Measurements from ENCODE around the gene PAQR9. TPM values are rescaled to one million over a fixed set of nuclear protein-coding genes. Genes with fewer than 3 reads are reported as not detected.

PAQR9 gene
- total RNA-seq, 4 donors from 2014 or later: 0.14 TPM; not detected in 3

GRCh38 chr3:142941373-142942123 is 21.9 kb downstream of the PAQR9 start:
- TF ChIP-seq CTCF (IDR thresholded peaks at IDR 0.05) (no peak), POLR2A (IDR thresholded peaks at IDR 0.05) (no peak)
- DNase-seq: no peak
- H3K4me3 ChIP-seq: no peak overlapping the region
- no peaks in the 10 kb centered on the region for H3K9me3 ChIP-seq
- H3K27ac ChIP-seq: no peak overlapping the region
- no peaks in the 10 kb centered on the region for H3K27me3 ChIP-seq
- no peaks in the 10 kb centered on the region for H3K4me1 ChIP-seq
- intact Hi-C loops (cut with DNase I; ENCODE audit: low total_unique reads): no loop called here
- no peaks in the 10 kb centered on the region for H3K36me3 ChIP-seq

- intact Hi-C loops (cut with DNase I; ENCODE audit: low total_unique reads): no loop called here
- Histone ChIP-seq H3K36me3 (no peaks in the 10 kb centered on the region), H3K4me3 (no peak overlapping the region), H3K27ac (no peak overlapping the region), H3K4me1 (no peaks in the 10 kb centered on the region), H3K9me3 (no peaks in the 10 kb centered on the region), H3K27me3 (no peaks in the 10 kb centered on the region)
- DNase-seq: no peak
- TF ChIP-seq POLR2A (IDR thresholded peaks at IDR 0.05): no peak
- no peak for TF ChIP-seq CTCF (IDR thresholded peaks at IDR 0.05)
These were observed 23.0 kb downstream of the PAQR9 start for GRCh38 chr3:142940472-142940871.

DNA sequence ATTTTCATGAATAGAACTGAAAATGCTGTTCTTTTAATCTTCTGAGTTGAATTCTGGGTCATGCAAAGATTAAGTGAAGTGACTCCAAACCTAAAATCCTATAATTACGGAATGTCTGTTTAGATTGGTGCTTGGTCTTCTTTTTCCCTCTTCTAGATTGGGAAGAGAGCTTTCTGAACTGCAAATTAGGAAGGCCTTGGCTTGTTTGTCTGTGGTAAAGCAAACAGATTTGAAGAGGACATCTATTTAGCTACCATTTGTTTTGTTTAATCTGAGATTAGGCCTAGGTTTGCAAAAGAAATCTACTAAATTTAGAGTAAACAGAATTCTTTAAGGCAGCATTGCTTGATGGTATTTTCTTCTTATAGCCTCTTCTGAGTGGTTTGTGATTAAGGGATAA is 23.5 kb downstream of the PAQR9 start:
- Histone ChIP-seq H3K4me1 (no peaks in the 10 kb centered on the region), H3K36me3 (no peaks in the 10 kb centered on the region), H3K27me3 (no peaks in the 10 kb centered on the region), H3K4me3 (no peak overlapping the region), H3K9me3 (no peaks in the 10 kb centered on the region), H3K27ac (no peak overlapping the region)
- TF ChIP-seq POLR2A (IDR thresholded peaks at IDR 0.05) (no peak), CTCF (IDR thresholded peaks at IDR 0.05) (no peak)
- no peak for DNase-seq
- intact Hi-C loops (cut with DNase I; ENCODE audit: low total_unique reads): no loop called here

DNA sequence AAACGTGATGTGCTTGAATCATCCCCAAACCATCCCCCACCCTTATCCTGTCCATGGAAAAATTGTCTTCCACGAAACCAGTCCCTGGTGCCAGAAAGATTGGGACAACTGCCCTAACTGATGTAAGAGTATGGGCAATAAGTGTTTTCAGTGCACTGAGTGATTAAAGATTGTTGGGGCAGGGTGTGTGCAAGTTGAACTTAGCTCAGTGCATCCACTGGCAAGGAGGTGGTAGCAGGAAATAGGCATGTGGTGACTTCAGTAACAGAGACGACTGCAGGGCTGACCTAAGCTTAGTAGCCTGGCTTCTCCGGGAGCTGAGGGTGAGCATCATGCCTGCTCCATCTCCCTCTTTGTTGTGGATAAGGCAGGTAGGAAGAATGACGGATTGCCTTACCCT is 27.5 kb downstream of the PAQR9 start:
- Histone ChIP-seq H3K4me3 (no peak overlapping the region), H3K27me3 (no peaks in the 10 kb centered on the region), H3K27ac (no peak overlapping the region), H3K4me1 (no peaks in the 10 kb centered on the region), H3K9me3 (no peaks in the 10 kb centered on the region), H3K36me3 (no peaks in the 10 kb centered on the region)
- TF ChIP-seq POLR2A (IDR thresholded peaks at IDR 0.05) (no peak), CTCF (IDR thresholded peaks at IDR 0.05) (no peak)
- DNase-seq: no peak
- intact Hi-C loops (cut with DNase I; ENCODE audit: low total_unique reads): no loop called here

GRCh38 chr3:142934887-142935269 is 28.6 kb downstream of the PAQR9 start:
- DNase-seq: no peak
- no peaks in the 10 kb centered on the region for H3K4me1 ChIP-seq
- no peaks in the 10 kb centered on the region for H3K36me3 ChIP-seq
- H3K4me3 ChIP-seq: no peak overlapping the region
- H3K9me3 ChIP-seq: no peaks in the 10 kb centered on the region
- intact Hi-C loops (cut with DNase I; ENCODE audit: low total_unique reads): no loop called here
- H3K27me3 ChIP-seq: no peaks in the 10 kb centered on the region
- no peak for TF ChIP-seq POLR2A (IDR thresholded peaks at IDR 0.05)
- no peak for TF ChIP-seq CTCF (IDR thresholded peaks at IDR 0.05)
- no peak overlapping the region for H3K27ac ChIP-seq

Data from uterus (tissue), 4 donors.